ENCODE data around the gene MLST8.
"Not testable (repeated sequence)": the region's sequence is repeated elsewhere in the genome, so short reads cannot be mapped to it uniquely, and the experiment has no call there.

The MLST8 gene

DNA sequence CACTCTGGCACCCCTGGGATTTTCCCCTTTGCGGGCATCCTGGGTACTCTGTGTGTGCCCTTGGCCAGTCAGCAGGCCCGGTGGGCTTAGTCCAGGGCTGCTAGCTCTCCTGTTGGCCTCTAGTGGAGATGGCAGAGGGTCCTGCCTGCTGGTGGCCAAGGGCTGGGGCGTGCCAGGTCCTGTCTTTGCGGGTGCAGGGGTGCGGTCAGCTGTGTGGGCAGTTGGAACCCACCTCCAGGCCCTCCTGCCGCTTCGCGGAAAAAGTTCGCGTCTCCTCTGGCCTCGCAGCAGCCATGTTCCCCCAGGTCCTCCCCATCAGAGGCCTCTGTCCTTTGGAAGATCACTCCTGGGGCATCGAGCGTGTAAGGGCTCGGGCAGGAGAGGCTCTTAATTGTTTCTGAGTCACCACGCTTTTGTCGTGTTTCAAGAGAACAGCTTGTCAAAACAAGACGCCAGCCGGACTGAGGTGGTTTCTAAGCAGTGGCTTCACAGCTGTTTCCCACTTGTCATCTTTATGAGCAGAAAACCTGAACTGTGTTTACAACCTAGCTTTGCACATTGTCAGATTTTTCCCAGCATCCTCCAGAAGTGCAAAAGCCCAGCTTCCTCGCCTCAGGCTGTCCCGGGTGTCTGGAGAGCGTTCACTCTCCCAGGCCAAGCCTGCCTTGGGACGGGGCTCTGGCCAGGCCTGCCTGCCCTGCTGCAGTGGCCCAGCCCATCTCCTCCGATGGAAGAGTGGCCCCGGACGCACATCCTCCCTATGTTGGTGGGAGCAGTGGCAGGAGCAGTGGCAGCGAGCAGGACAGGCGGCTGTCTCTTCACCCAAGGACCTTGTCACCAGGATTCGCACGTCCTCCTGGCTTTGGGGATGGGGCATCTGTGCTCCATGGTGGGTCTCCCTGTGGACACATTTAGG, 26.0 kb downstream of the MLST8 start:
- no peak for DNase-seq (ENCODE audit: low read depth in 2 of 2)

DNA sequence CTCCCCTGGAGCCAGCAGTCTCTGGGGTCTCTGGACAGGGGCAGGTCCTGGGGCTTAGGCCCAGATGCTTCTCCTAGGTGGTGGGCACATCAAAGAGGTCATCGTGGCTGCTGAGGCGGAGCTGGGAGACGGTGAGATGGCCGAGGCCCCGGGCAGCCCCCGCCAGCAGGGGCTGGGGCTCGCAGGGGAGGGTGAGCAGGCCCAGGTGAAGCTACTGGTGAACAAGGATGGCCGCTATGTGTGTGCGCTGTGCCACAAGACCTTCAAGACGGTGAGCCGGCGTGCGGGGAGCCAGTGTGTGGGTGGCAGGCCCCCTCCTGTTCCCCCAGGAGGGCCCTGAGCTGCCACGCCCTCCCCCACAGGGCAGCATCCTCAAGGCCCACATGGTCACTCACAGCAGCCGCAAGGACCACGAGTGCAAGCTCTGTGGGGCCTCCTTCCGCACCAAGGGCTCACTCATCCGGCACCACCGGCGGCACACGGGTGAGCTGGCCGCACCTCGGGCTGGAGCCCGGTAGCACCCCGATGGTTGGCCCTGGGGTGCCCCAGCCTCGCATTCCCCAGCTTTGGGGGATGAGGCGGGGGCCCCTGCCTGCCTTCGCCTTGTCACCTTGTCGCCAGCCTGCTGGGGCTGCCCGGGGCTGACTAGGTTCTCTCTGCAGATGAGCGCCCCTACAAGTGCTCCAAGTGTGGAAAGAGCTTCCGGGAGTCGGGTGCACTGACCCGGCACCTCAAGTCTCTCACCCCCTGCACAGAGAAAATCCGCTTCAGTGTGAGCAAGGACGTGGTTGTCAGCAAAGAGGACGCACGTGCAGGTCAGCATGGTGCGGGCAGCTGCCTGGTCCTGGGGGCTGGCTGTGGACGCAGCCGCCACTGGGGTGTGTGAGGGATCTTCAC, 27.1 kb downstream of the MLST8 start:
- no peak for DNase-seq (ENCODE audit: low read depth in 2 of 2)

DNA sequence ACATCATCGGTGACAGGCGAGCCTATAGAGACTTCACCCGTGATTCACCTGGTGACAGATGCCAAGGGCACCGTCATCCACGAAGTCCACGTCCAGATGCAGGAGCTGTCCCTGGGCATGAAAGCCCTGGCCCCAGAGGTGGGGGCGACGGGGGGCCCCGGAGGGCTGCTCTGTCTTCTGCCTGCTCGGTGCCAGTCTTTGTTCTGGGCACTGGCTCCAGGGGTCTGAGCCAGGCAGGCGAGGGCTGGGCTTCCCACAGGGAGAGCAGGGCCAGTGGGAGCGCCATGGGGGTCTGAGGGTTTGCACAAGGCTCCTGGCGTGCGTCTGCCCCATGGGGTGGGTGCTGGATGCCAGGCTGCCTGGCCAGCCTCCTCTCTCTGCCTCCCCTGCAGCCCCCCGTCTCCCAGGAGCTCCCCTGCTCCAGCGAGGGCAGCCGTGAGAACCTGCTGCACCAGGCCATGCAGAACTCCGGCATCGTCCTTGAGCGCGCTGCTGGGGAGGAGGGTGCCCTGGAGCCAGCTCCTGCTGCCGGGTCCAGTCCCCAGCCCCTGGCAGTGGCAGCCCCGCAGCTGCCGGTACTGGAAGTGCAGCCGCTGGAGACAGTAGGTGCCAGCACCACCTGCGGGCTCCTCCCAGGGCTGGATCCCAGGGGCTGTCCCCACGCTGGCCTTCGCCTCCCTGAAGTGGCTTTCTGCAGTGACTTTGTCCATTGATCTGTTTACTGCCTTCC, 28.0 kb downstream of the MLST8 start:
- DNase-seq (ENCODE audit: low read depth in 2 of 2) = no peak

DNA sequence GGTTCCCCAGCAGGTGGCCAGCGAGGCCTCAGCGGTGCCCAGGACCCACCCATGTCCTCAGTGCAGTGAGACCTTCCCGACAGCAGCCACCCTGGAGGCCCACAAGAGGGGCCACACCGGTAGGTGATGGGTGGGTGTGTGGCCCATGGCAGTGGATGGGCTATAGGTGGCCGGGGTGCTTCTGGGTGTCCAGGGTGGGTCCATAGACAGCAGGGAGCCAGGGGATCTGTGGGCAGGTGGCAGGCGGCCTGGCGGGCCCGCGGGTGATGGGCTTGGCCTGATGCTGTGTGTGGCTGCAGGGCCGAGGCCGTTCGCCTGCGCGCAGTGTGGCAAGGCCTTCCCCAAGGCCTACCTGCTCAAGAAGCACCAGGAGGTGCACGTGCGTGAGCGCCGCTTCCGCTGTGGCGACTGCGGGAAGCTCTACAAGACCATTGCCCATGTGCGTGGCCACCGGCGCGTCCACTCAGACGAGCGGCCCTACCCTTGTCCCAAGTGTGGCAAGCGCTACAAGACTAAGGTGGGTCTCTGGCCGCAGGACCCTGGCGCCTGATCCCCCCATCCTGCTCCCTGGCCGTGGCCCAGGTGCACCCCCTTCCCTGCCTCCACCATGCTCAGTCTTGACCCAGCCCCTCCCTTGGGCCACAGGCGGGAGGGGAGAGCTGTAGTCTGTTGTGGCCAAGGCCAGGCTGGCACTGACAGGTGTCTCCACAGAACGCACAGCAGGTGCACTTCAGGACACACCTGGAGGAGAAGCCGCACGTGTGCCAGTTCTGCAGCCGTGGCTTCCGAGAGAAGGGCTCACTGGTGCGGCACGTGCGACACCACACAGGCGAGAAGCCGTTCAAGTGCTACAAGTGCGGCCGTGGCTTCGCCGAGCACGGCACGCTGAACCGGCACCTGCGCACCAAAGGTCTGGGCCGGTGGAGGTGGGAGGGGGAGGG, 28.9 kb downstream of the MLST8 start:
- no peak for DNase-seq (ENCODE audit: low read depth in 2 of 2)

DNA sequence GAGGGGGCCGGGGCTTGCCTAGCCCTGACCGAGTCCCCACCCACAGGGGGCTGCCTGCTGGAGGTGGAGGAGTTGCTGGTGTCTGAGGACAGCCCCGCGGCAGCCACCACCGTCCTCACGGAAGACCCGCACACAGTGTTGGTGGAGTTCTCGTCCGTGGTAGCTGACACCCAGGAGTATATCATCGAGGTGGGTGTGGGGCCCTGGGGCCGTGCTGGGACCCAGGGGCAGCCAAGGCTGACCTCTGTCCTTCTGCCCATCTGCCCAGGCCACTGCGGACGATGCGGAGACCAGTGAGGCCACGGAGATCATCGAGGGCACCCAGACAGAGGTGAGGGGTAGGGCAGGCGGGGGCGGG, 29.5 kb downstream of the MLST8 start:
- DNase-seq (ENCODE audit: low read depth in 2 of 2) = no peak

DNA sequence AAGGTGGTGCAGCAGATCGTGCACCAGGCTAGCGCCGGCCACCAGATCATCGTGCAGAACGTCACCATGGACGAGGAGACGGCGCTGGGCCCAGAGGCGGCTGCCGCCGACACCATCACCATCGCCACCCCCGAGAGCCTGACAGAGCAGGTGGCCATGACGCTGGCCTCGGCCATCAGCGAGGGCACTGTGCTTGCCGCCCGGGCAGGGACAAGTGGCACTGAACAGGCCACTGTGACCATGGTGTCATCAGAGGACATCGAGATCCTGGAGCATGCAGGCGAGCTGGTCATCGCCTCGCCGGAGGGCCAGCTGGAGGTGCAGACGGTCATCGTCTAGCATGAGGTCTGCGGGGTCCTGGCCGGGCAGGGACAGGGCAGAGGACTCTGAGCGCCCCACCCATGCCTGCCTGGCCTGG, 30.0 kb downstream of the MLST8 start:
- DNase-seq (ENCODE audit: low read depth in 2 of 2) = no peak

DNA sequence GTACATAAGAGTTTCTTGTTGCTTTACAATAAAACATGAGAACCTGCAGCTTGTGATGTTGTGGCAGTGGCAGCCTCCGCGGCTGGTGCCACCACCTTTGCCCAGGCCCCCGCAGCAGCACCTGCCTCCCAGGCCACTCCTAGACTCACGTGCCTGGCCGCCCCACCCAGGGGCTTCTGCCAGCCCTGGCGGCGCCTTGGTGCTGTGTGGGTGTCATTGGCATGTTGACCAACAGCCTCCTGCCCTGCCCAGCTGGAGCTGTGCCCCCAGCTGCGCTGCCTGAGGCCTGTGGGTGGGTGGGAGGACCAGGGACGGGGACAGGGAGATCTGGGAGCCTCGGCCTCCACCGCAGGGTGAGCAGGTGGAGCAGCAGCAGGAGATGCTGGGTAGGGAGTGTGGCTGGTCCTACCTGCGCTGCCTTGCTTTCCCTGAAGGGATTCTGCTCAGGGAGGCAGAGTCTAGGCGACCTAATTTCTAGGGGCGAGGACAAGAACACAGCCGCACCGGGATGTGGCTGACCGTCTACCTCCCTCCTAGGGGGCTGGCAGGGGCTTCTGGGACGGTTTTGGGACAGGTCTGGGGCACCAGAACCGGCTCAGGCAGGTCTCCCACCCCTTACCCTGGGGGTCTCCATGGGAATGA, 30.6 kb downstream of the MLST8 start:
- DNase-seq (ENCODE audit: low read depth in 2 of 2) = no peak

DNA sequence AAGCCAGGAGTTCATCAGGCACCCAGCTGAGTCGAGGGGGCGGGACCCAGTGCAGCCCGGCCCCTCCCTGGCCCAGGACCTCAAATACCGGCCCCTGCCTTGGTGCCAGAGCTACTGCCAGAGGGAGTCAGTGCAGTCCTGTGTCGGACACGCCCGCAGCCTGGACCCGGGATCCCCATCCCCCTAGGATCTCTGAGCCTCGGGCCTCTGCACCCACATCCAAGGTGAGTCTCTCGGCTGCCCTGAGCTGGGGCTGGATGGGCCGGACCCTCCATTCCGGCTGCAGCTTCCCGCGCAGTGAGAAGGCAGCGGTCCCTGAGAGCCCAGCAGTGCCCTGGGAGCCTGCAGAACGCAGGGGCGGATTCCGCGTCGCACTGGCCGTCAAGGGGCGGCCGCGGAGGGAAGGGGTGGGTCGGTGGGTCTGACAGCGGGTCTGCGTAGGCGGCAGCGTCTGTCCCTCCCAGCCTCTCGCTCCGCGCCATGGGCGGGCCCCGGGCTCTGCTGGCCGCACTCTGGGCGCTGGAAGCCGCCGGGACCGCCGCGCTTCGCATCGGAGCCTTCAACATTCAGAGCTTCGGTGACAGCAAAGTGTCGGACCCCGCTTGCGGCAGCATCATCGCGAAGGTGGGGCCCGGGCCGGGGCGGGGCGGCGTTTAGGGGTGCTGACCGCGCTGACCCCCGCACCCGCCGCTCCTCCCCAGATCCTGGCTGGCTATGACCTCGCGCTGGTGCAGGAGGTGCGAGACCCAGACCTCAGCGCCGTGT, 31.3 kb downstream of the MLST8 start, which contains the start of gene DNASE1L2:
Gene DNASE1L2 (plus strand): TSS at position 108 of the 765 bp plus-strand sequence. CDS start 373 bp downstream, at position 481.
- DNase-seq (ENCODE audit: low read depth in 2 of 2) = no peak

DNA sequence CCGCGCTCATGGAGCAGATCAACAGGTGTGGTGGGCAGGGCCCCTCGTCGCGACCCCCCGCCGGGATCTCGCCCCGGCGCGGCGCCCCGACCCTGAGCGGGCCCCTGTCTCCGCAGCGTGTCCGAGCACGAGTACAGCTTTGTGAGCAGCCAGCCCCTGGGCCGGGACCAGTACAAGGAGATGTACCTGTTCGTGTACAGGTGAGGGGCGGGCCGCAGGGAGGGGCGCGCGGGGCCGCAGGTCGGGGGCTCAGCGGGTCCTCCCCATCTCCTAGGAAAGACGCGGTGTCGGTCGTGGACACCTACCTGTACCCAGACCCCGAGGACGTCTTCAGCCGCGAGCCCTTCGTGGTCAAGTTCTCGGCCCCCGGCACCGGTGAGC, 31.8 kb downstream of the MLST8 start:
- DNase-seq (ENCODE audit: low read depth in 2 of 2) = no peak

DNA sequence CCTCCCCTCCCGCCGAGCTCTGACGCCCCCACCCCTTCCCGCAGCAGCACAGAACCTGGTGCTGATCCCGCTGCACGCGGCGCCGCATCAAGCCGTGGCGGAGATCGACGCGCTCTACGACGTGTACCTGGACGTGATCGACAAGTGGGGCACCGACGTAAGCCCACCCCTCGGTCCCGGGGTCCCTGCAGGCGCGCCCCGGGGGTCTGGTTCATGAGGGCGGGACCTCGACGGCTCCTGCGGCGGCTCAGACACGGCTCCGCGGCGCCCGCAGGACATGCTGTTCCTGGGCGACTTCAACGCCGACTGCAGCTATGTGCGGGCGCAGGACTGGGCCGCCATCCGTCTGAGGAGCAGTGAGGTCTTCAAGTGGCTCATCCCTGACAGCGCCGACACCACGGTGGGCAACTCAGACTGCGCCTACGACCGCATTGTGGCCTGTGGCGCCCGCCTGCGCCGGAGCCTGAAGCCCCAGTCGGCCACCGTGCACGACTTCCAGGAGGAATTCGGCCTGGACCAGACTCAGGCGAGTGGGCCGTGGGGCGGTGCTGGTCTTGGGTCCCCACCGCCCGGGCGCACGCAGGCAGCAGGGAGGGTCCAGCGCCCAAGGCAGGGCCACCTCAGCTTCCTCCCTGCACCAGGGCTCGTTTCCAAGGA, 32.4 kb downstream of the MLST8 start:
- DNase-seq (ENCODE audit: low read depth in 2 of 2) = no peak

DNA sequence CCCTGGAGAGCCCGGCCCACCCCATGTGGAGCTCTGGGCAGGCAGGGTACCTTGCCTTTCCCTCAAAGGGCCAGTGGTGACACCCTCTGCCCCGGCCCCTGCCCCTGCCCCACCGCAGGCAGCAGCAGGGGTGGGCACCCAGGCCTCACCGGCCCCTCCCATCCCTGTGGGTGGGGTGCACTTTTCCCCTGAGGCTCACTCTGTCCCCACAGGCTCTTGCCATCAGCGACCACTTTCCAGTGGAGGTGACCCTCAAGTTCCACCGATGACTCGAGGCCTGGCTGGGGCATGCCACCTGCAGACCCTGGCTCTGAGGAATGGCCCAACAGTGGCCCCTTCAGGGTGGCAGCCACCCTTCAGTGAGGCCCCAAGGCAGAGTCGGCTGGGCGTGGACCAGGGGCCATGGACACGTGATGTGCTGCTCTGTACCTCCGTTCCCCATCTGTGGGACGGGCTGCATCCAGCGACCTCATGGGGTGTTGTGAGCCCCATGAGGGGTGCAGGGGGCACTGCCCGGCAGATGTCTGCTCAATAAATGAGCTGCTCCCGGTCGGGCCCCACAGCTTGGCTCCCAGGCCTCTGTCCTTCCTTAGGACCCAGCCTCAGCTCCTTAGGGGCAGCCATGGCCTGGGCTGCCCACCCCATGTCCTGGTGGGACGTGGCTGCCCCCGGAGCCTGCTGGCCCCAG, 33.0 kb downstream of the MLST8 start:
- no peak for DNase-seq (ENCODE audit: low read depth in 2 of 2)

DNA sequence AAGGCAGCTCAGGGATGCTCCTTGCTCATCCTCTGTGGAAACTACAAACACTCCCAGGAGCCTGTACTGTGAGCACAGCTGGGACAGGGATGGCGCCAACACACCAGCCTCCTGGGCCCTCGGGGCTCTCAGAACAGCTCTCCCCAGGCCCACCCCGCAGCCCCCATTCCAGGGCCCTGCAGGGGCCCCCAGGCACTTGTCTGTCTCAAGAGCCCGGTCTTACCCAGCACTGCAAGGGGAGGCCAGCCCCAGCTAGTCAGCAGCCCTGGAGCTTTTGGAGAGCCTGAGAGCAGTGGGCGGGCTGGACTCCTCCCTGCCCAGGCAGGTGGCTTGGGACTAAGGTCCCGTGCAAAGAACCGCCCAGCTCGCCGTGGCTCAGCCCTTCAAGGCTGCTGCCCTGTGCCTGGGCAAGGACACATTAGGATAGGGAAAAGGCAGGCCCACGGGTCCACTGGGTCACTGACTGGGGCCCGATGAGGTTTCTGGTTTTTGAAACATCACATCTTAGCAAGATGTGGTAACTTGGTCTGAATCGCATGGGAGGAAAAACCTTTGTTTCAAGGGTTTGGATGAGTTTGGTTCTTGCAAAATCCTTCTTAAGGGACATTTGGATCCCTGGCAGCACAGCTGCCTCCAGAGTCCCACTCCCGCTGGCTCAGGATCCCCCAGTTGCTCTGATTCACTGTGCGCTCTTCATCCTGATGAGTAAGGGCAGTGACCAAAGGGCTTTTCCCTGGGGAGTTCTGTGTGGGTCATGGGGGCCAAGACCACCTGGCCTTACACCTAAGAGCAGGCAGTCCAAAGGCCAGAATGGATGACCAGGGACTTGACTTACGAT, 33.8 kb downstream of the MLST8 start:
- no peak for DNase-seq (ENCODE audit: low read depth in 2 of 2)

DNA sequence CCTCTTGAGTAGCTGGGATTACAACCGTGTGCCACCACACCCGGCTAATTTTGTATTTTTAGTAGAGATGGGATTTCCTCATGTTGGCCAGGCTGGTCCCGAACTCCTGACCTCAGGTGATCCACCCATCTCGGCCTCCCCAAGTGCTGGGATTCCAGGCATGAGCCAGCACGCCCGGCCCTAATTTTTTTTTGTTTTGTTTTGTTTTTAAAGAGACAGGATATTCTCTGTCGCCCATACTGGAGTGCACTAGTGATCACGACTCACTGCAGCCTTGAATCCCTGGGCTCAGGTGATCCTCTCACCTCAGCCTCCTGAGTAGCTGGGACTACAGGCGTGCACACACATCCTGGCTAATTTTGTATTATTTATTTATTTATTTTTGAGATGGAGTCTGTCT, 35.1 kb downstream of the MLST8 start:
- not testable (repeated sequence) for DNase-seq (ENCODE audit: low read depth in 2 of 2)

DNA sequence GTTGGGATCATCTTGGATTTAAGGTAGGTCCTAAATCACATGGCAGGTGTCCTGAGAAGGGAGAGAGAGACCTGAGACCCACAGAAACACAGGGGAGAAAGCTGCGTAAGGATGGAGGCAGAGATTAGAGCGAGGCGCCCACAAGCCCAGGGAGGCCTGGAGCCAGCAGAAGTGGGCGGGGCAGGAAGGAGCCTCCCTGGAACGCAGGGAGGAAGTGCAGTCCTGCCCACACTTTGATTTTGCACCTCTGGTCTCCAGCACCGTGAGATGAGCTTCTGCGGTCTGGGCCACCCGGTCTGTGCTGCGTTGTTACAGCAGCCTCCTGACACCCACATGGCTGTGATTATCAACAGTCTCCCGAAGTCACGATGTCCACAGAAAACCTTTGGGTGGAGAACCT, 37.3 kb downstream of the MLST8 start:
- DNase-seq (ENCODE audit: low read depth in 2 of 2) = no peak

DNA sequence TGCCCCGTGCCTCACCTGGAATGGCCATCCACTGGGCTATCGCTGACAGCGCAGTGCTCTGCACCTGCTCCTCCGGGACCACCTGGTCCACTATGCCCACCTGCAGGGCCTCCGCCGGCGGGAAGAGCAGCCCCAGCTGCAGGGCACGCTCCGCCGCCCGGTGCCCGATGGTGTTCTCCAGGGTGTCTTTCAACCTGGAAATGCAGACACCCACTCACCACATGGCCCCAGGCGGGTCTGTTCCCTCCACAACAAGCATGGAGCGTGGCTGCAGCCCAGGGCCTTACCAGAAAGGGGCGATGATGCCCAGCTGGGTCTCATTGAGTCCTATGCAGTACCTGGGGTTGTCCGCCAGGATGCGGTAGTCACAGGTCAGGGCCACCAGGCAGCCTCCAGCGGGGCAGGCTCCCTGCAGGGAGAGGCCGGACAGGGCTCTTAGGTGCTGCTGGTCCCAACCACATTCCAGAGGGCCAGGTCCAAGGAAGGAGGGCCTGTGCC, 37.8 kb downstream of the MLST8 start:
- DNase-seq (ENCODE audit: low read depth in 2 of 2) = no peak

DNA sequence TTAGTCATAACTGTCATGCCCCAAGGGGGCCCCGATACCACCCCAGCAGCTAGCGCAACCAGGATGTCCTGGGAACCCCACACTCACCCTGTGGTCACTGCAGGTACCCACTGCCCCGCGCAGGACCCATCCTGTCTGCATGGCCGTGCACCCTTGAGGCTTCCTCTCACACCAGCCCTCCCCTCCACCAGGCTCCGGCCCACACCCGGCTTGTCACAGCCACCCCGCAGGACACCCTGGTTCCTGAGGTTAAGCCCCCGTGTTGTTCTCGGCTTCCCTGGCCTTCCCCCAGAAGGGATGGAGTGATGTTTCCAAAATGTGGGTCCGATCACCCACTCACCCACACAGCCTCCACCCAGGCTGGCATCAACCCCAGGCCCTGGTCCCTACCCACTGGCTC, 38.5 kb downstream of the MLST8 start:
- no peak for DNase-seq (ENCODE audit: low read depth in 2 of 2)

DNA sequence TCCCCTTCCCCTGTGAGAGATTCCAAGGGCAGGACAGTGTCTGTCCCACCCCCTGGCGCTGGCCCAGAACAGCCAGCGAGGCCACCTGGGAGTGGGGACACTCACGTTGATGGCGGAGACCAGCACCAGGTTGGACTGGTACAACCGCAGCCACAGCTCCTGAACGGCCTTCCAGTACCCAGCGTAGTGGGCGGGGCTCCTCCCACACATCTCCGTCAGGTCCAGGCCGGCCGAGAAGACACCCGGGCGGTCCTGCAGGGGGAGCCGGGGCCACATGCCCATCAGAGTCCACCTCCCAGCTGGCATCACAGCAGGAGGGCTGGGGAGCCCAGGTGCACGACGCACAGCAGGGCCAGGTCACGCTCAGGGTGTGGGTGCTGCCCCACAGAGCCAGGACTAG, 39.0 kb downstream of the MLST8 start:
- no peak for DNase-seq (ENCODE audit: low read depth in 2 of 2)
